H9 (cell line): ENCODE data around the gene CDC42. TPM values are rescaled to one million over a fixed set of nuclear protein-coding genes. Genes with fewer than 3 reads are reported as not detected.

ENCODE experiments used
- DNase-seq: peaks from one replicate; pipeline ENCODE4 v3.0.0-alpha.2; 2017
- H2AFZ ChIP-seq: one replicate; pipeline ENCODE4 v1.6.1; 2013; ENCODE audit warnings: mild to moderate bottlenecking, low read length, control low read depth, moderate library complexity
- H2AK5ac ChIP-seq: 2 replicates; pipeline ENCODE4 v1.6.1; 2013; ENCODE audit warnings: low read length, control low read depth, mixed read lengths; ENCODE audit not compliant: insufficient read length
- H2BK120ac ChIP-seq: one replicate; pipeline ENCODE4 v1.6.1; 2013; ENCODE audit warnings: low read depth, mild to moderate bottlenecking, low read length, control low read depth, inconsistent platforms; ENCODE audit not compliant: poor library complexity, severe bottlenecking
- H2BK12ac ChIP-seq: 2 replicates; pipeline ENCODE4 v1.6.1; 2013; ENCODE audit warnings: low read length, control low read depth, mixed read lengths, low read depth; ENCODE audit not compliant: insufficient read length
- H2BK15ac ChIP-seq: 2 replicates; pipeline ENCODE4 v1.6.1; 2013; ENCODE audit warnings: low read depth, low read length, control low read depth
- H2BK20ac ChIP-seq: one replicate; pipeline ENCODE4 v1.6.1; 2013; ENCODE audit warnings: low read depth, mild to moderate bottlenecking, low read length, control low read depth, inconsistent platforms; ENCODE audit not compliant: poor library complexity, severe bottlenecking
- H2BK5ac ChIP-seq: 2 replicates; pipeline ENCODE4 v1.6.1; 2013; ENCODE audit warnings: low read length, control low read depth, mixed read lengths; ENCODE audit not compliant: insufficient read length
- H3K14ac ChIP-seq: 2 replicates; pipeline ENCODE4 v1.6.1; 2013; ENCODE audit warnings: low read length, control low read depth; ENCODE audit not compliant: insufficient read depth
- H3K18ac ChIP-seq: 2 replicates; pipeline ENCODE4 v1.6.1; 2013; ENCODE audit warnings: low read depth, mild to moderate bottlenecking, mixed read lengths, low read length, control low read depth; ENCODE audit not compliant: insufficient read length
- H3K23ac ChIP-seq: 2 replicates; pipeline ENCODE4 v1.6.1; 2013; ENCODE audit warnings: low read length, control low read depth, mixed read lengths, low read depth; ENCODE audit not compliant: insufficient read length
- H3K23me2 ChIP-seq: 2 replicates; pipeline ENCODE4 v1.6.1; 2013; ENCODE audit warnings: low read depth, mild to moderate bottlenecking, mixed read lengths, low read length, control low read depth; ENCODE audit not compliant: insufficient read length, poor library complexity, severe bottlenecking
- H3K27ac ChIP-seq: 2 replicates; pipeline ENCODE4 v1.5.1; 2013; ENCODE audit warnings: low read length, control low read depth, mixed read lengths, low read depth; ENCODE audit not compliant: insufficient read length
- H3K27me3 ChIP-seq: 2 replicates; pipeline ENCODE4 v1.6.1; 2013; ENCODE audit warnings: low read length, control low read depth, inconsistent platforms; ENCODE audit not compliant: insufficient read depth
- H3K4ac ChIP-seq: 2 replicates; pipeline ENCODE4 v1.6.1; 2013; ENCODE audit warnings: low read depth, mild to moderate bottlenecking, control low read depth, inconsistent platforms, low read length, moderate library complexity
- H3K4me1 ChIP-seq: 2 replicates; pipeline ENCODE4 v1.6.1; 2013; ENCODE audit warnings: low read length, control low read depth, inconsistent platforms; ENCODE audit not compliant: insufficient read depth
- H3K4me2 ChIP-seq: 2 replicates; pipeline ENCODE4 v1.6.1; 2013; ENCODE audit warnings: low read length, control low read depth, mixed read lengths; ENCODE audit not compliant: insufficient read length, insufficient read depth
- H3K56ac ChIP-seq: 2 replicates; pipeline ENCODE4 v1.6.1; 2013; ENCODE audit warnings: low read depth, mild to moderate bottlenecking, mixed read lengths, low read length, control low read depth; ENCODE audit not compliant: insufficient read length
- H3K79me1 ChIP-seq: 2 replicates; pipeline ENCODE4 v1.6.1; 2013; ENCODE audit warnings: low read depth, mild to moderate bottlenecking, moderate library complexity, low read length, control low read depth, inconsistent platforms; ENCODE audit not compliant: insufficient read depth, poor library complexity, severe bottlenecking
- H3K79me2 ChIP-seq: 2 replicates; pipeline ENCODE4 v1.6.1; 2013; ENCODE audit warnings: low read length, control low read depth, inconsistent platforms; ENCODE audit not compliant: insufficient read depth
- H3K9ac ChIP-seq: 2 replicates; pipeline ENCODE4 v1.6.1; 2013; ENCODE audit warnings: low read length, control low read depth, mixed read lengths; ENCODE audit not compliant: insufficient read length; ENCODE audit errors: extremely low read depth
- H3K9me3 ChIP-seq: one replicate; pipeline ENCODE4 v1.6.1; 2013; ENCODE audit warnings: low read depth, low read length, inconsistent platforms; ENCODE audit not compliant: control insufficient read depth
- H3T11ph ChIP-seq: one replicate; pipeline ENCODE4 v1.6.1; 2013; ENCODE audit warnings: mild to moderate bottlenecking, low read length, control low read depth, inconsistent platforms
- H4K20me1 ChIP-seq: one replicate; pipeline ENCODE4 v1.6.1; 2013; ENCODE audit not compliant: control insufficient read depth, insufficient read length, insufficient read depth
- H4K5ac ChIP-seq: 2 replicates; pipeline ENCODE4 v1.6.1; 2013; ENCODE audit warnings: low read depth, mild to moderate bottlenecking, mixed read lengths, low read length, control low read depth; ENCODE audit not compliant: insufficient read length
- H4K8ac ChIP-seq: replicated peaks from 2 replicates; pipeline ENCODE4 v1.6.1; 2013; ENCODE audit warnings: low read length, control low read depth, mixed read lengths, low read depth; ENCODE audit not compliant: insufficient read length
- H4K91ac ChIP-seq: 2 replicates; pipeline ENCODE4 v1.6.1; 2013; ENCODE audit warnings: low read depth, mild to moderate bottlenecking, moderate library complexity, mixed read lengths, low read length, control low read depth; ENCODE audit not compliant: insufficient read length
- H3K27ac Mint-ChIP-seq, 3 experiments: 2 replicates in 2 of 3; 3 replicates in 1 of 3; pipeline ENCODE4 v1.8.0; 2020 to 2021; ENCODE audit warnings: mixed read lengths in 3 of 3, mild to moderate bottlenecking in 1 of 3, moderate library complexity in 1 of 3
- H3K27me3 Mint-ChIP-seq: 2 replicates; pipeline ENCODE4 v1.8.0; 2021; ENCODE audit warnings: low read depth, mild to moderate bottlenecking, moderate library complexity, mixed read lengths
- H3K36me3 Mint-ChIP-seq, 3 experiments: 2 replicates in 2 of 3; 3 replicates in 1 of 3; pipeline ENCODE4 v1.8.0; 2020 to 2021; ENCODE audit warnings: low read depth in 3 of 3, mixed read lengths in 3 of 3; ENCODE audit not compliant: insufficient read depth in 1 of 3
- H3K4me1 Mint-ChIP-seq, 2 experiments: 2 replicates each; pipeline ENCODE4 v1.8.0; 2020; ENCODE audit warnings: mixed read lengths in 2 of 2
- H3K4me3 Mint-ChIP-seq, 2 experiments: 2 replicates in 1 of 2; 3 replicates in 1 of 2; pipeline ENCODE4 v1.8.0; 2020 to 2021; ENCODE audit warnings: mild to moderate bottlenecking in 2 of 2, mixed read lengths in 2 of 2, moderate library complexity in 1 of 2
- H3K9me3 Mint-ChIP-seq, 2 experiments: 2 replicates in 1 of 2; 3 replicates in 1 of 2; pipeline ENCODE4 v1.8.0; 2020; ENCODE audit warnings: mild to moderate bottlenecking in 2 of 2, mixed read lengths in 2 of 2, moderate library complexity in 1 of 2
- WGBS: extraction: QIAGEN DNeasy Blood & Tissue Kit; methylation state at CpG from one replicate; pipeline ENCODE4 v1.1.7; 2013; ENCODE audit warnings: missing lambda C conversion rate, low lambda C conversion rate, mixed read lengths; ENCODE audit not compliant: insufficient read length; ENCODE audit errors: extremely low coverage; 5-methylcytosine and 5-hydroxymethylcytosine counted together
- total RNA-seq: library from RNA; stranded (reverse); gene quantifications from 2 replicates; pipeline ENCODE4 v1.2.1, GENCODE V29; 2021
- TF ChIP-seq, protein P1 (sequence below): fragments of 200-600 bp; sonication (generic); conservative IDR thresholded peaks from 3 replicates; pipeline ENCODE4 v1.8.0; 2021; ENCODE audit warnings: antibody characterized with exemption, mild to moderate bottlenecking

The CDC42 gene
- total RNA-seq, 1 experiment from 2014 or later, result 197 TPM

DNA sequence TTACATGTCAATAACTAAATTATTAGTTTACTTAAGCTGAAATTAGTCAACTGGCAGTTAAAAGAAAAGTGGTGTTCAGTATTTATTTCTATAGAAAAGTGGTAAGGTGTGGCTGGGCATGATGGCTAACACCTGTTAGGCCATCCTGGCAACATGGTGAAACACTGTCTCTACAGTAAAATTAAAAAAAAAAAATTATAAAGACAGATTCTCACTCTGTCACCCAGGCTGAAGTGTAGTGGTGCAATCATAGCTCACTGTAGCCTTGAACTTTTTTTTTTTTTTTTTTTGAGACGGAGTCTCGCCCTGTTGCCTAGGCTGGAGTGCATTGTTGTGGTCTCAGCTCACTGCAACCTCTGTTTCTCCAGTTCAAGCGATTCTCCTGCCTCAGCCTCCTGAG lies 57.5 kb downstream of the CDC42 start:
- Histone ChIP-seq H3K79me2 (no peaks in the 10 kb centered on the region), H3K14ac (no peak overlapping the region), H3K4me1 (no peaks in the 10 kb centered on the region), H3K27ac (no peak overlapping the region), H3T11ph (no peak overlapping the region), H3K23me2 (no peaks in the 10 kb centered on the region), H3K4me2 (no peak overlapping the region), H3K9ac (no peak overlapping the region), H4K20me1 (no peaks in the 10 kb centered on the region), H3K18ac (no peak overlapping the region), H2AFZ (no peak overlapping the region), H3K56ac (no peak overlapping the region), H4K5ac (no peak overlapping the region), H3K4ac (no peak overlapping the region), H3K23ac (no peak overlapping the region), H2BK12ac (no peak overlapping the region), H2BK5ac (no peak overlapping the region), H2BK15ac (no peak overlapping the region), H3K9me3 (no peaks in the 10 kb centered on the region), H4K8ac (no peak overlapping the region), H2AK5ac (no peak overlapping the region), H3K27me3 (no peaks in the 10 kb centered on the region), H4K91ac (no peak overlapping the region), H2BK120ac (no peak overlapping the region), H3K79me1 (peaks cover 6% of the 10 kb centered on the region), H2BK20ac (no peak overlapping the region)
- Mint-ChIP-seq H3K4me1 (peaks cover 19 to 26% of the 10 kb centered on the region in 2 experiments), H3K27me3 (no peaks in the 10 kb centered on the region), H3K4me3 (no peak overlapping the region), H3K36me3 (peaks cover 0 to 9% (median 7%) of the 10 kb centered on the region in 3 experiments; a peak in 6 of 7 replicates), H3K9me3 (no peaks in the 10 kb centered on the region), H3K27ac (no peak overlapping the region)
- DNase-seq, result no peak
- TF ChIP-seq, protein P1, sequence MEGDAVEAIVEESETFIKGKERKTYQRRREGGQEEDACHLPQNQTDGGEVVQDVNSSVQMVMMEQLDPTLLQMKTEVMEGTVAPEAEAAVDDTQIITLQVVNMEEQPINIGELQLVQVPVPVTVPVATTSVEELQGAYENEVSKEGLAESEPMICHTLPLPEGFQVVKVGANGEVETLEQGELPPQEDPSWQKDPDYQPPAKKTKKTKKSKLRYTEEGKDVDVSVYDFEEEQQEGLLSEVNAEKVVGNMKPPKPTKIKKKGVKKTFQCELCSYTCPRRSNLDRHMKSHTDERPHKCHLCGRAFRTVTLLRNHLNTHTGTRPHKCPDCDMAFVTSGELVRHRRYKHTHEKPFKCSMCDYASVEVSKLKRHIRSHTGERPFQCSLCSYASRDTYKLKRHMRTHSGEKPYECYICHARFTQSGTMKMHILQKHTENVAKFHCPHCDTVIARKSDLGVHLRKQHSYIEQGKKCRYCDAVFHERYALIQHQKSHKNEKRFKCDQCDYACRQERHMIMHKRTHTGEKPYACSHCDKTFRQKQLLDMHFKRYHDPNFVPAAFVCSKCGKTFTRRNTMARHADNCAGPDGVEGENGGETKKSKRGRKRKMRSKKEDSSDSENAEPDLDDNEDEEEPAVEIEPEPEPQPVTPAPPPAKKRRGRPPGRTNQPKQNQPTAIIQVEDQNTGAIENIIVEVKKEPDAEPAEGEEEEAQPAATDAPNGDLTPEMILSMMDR, result no peak
- no CpG with 5 or more reads among the region's 3 CpGs for WGBS
